T-helper 2 cell treated with Interferon-gamma antibody and Interleukin-4, amounts not matched to agents 100 ng/mL and 5 ng/mL, for 36 hours (primary cell): ENCODE results near the gene FSHR. TPM values are rescaled to one million over a fixed set of nuclear protein-coding genes. Genes with fewer than 3 reads are reported as not detected.

Source experiments
- intact Hi-C: fragments of 100-400 bp; cut with micrococcal nuclease; formaldehyde crosslinking; loops from one replicate; pipeline ENCODE4 v1.15.1; 2023
- total RNA-seq: library from RNA; stranded (reverse); gene quantifications from 2 replicates; pipeline ENCODE4 v1.2.3, GENCODE V29; 2022

FSHR gene
- total RNA-seq, 1 donor from 2014 or later, result not detected

DNA sequence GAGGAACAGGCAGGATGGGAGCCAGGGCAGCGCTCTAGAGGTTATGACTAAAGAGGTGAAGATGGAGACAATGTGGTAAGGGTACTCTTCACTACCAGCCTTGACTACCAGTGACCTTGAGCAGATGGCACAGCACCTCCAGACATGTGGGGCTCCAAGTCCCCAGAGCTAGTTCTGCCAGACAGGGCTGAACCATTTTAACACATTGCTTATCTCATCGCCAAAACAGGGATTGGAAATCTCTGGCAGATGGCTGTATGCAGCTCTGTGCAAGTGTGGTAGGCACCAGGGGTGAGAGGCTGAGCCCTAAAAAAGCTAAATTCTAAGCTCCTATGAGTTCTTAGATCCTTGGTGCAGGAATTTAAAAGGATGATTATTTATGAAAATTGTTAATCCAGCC lies 41.3 kb downstream of the FSHR start:
- intact Hi-C loops, result no loop called here

DNA sequence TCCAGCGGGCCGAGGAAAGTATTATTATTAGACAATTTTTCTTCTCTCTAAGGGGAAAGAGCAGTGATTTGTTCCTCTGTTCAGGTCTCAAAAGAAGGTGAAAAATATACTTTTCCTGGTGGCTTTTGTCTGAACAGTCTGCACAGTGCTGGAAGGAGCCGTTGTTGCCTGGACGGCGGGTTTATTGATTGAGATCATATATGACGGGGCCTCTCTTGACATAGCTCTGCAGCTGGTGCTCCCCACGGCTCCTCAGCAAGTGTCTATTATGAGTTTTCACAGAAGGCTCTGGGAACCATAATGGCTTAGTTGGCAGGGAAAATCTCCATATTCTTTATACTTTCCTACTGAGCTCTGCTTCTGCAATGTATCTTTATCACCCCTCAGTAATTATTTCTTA lies 42.9 kb downstream of the FSHR start:
- intact Hi-C loops, result no loop called here

DNA sequence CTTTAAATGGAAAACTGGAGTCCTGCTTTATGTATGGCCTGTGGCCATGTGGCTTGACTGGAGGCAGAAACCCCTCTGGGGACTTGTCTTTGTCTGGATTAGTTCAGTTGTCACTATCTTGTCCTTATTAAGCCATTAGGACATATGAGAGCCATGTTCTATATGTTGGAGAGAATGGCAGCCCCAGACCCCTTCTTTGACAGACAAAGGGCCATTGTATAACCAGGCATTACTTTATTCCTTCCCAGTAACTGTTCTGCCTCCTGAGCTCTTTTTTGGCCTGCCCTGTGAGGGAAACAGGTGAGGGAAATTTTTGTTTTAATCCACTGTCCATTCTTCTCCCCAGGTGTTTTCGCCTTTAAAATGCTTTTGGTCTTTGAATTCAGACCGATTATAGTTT lies 43.3 kb downstream of the FSHR start:
- intact Hi-C loops, result no loop called here

DNA sequence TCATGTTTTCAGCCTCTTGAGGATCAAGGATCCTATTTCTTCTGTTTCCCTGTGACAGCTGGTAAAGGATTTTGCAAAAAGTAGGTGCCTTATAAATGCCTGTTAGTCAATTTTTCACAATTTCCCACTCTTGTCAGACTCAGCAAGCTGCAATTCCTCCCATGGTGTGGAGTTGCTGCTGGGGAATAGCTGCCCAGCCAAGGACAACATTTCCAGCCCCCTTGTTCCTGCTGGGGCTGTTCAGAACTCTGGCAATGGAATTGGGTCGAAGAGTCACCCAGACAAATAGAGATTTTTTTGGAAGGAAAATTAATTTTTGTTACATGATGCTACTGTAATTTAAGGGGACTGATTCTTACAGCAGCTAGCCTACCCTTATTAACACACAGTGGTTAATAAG lies 43.7 kb downstream of the FSHR start:
- intact Hi-C loops, result no loop called here

DNA sequence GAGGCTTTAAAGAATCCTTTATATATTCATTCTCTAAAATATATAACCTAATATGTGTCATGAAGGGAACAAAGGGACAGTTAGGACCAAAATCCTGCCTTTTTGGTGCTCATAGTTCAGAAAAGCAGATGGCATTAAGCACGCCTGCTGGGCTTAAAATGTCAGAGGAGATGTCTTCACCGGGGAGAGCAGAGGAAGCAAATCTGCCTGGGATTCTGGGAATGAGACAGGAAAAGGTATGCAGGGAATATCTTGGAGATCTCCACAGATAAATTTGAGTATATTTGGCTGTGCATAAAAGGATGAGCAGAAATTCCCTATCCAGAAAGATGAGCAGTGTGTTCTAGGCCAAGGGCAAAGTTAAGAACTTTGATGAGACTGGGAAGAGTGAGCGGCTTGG lies 45.5 kb downstream of the FSHR start:
- intact Hi-C loops, result no loop called here

DNA sequence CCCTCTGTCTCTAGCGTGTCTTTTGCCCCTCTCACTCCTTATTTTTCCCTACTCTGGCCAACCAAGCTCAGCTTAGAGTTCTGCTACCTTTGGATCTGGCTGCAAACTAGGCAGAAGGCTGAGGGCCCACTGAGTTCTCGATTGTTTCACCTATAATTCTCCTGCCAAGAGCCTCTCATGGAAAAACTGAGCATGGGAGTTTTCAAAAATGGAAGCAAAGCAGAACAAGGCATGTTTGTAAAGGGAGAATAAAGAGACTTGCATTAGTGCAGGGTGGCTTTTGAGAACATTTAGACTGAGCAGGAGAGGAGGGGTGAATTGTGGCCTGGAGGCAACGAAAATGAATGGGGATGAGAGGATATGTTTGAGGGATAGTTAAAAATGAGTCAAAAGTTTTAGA lies 45.9 kb downstream of the FSHR start:
- intact Hi-C loops, result no loop called here

DNA sequence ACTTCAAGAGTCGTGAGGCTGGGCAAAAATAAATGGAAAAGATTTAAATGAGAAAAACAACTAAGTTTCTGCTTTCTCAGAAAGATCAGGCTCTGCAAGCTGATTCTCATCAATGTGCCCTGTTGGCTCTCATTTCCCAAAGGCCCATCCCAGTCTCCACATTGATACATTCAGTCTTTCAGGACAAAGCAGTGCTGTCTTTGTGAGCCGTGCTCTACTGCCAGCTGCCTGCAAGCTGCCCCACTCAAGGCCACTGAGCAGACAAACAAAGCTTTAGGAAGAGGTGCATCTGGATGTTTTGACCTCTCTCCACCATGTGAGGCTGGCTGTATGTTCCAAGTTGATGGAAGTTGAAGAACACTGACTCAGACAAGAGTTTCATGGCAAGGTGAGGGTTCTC lies 48.8 kb downstream of the FSHR start:
- intact Hi-C loops, result no loop called here

DNA sequence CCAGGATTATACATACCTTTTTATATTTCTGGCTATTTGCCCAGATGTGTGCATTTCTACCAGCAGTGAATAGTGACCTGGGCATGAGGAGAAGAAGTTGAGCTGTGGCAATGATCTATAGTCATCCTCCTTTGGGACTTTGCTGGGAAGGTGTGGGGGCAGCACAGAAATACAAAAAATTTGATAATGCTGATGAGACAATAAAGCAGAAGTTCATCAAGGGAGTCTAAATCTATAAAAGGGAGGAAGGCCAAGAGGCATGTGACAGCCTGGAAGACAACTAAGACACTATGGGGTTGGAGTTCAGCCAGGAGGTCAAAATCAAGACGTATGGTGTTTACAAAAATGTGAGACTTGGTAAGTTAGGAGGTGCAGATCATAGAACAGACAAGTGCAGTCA lies 52.2 kb downstream of the FSHR start:
- intact Hi-C loops, result no loop called here

DNA sequence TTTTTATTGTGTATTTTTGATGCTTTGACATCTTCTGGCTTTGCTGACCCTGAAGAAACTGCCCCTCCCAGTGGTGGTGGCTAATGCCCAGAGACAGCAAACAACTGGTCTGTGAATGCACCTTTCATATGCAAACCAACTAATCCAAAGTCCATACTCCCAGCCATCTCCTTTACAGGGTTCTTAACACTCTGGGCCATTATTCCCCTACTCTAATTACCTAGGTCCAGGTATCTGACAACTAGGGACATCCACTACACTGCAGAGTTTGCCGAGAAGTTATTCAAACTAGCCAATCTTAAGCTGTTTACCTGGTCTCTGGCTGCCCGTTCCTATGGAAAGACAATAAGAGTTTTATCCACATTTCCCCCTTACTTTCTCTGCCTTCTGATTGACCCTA lies 73.6 kb downstream of the FSHR start:
- intact Hi-C loops, result no loop called here

DNA sequence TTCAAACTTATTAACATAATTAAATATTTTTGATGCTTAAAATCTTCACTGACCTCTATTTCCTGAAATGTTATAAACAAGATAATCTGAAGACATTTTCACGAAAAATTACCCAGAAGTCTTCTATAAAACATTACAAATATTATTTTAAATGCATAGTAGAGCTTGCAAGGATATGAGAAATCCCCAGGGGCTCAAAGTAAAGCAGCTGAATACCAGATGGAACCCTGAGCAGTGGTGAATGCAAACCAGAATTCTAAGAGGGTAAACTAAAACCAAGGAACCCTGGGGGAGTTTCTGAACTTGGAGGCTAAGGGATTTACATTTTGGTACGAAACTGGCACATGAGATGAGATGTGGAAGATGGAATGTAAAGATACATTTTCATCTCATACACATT lies 83.6 kb downstream of the FSHR start:
- intact Hi-C loops, result no loop called here

DNA sequence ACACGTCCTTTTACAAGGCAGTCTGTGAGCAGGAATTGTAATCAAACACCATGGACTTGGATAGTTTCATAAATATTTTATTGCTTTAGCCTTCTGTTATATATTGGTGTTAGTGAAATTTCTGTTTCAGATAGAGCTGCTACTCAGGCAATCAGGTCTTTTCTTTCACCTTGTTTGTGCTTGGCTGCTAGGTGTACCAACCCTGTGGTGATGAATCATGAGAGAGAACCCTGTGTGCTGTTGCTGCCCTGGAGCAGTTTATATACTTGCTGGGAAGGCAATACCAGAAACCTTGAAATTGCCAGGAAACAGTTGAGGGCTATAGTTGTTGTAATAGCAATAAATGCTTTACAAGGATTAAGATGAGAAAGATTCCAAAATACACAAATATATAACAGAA lies 84.5 kb downstream of the FSHR start:
- intact Hi-C loops, result no loop called here

DNA sequence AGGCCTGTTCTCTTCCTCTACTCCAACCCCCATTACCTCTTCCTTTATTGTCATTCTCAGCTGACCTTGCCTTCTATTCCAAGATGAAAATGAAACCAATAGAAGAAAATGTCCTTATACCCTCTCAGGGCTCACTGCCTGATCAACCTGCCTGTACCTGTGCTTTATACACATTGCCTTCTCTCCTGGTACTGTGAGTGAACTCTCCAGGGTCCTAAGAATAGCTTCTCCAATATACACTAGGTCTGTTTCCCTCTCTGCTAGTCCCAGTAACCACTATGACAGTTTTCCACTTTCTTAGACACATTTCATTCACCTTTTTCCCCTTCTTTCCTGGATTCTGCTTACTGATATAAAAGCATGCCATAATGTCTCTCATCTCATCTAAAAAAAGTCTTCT lies 85.7 kb downstream of the FSHR start:
- intact Hi-C loops, result no loop called here

DNA sequence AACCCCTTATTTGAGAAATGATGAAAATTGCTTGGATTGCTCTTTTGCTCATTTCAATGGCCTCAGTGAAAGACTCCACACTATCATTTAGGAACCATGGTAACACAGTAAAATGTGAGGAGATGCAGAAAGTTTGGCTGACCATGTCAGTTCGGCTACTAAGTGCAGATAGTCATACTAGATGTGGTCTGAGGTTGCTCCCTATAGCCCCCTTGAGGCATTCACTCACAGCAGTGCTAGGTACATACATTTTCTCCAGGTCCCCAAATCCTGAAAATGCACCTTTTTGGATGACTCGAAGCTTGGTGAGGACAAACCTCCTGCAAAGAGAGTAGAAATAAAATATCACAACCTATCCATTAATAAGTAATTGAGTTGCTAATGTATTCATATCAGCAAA lies 86.3 kb downstream of the FSHR start:
- intact Hi-C loops, result no loop called here

DNA sequence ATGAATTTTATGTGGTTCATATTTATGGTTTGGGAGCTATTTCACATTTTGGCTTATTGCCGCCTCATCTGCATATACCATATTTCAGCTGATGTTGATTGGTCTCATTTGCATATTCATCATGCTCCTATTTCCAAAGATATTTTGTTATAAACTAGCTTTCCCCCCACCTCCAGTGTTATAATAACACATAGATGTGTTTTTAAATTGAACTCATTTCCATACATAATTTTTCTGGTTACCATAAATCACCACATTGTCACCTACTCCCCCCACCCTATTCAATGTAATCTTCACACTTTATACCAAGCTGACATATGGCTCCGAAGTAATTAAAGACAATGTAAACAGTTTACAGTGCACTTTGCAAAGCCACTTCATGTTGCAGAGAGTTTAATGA lies 101.2 kb downstream of the FSHR start:
- intact Hi-C loops, result no loop called here

DNA sequence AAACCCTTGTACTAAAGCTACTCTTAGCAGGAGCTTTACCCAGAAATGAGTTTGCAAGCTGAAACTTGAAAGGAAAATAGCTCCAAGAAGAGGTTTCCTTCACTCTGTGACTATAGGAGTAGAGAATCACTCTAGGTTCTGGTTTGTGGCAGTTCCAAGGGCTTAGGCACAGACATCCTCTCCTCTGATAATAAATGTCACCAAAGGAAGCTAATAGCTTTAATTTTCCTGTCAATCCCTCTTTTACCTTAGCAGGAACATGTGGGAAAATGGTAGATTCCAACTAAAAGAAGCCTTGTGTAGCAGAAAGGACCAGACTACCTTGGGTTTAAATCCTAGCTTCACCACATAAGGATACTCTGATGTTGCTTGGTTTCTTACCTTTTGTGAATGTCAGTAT lies 104.0 kb downstream of the FSHR start:
- intact Hi-C loops, result no loop called here

DNA sequence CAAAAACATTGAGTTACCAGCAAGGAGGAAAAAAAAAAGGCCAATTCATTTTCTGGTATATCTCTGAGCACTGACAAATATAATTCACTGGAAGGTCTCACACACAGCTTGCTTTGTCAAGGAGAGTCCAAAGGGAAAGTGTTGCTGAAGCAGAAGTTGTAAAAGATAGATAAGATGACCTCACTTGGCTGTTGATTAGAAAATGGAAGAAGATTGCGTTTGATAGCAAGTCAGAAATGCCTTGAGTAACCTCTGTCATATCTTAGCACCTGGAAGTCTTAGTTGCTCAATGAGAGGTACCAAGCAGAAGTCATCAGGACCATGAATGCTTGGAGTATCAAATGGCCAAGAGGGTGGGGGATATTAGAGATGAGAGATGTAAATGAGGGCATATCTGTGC lies 105.2 kb downstream of the FSHR start:
- intact Hi-C loops, result no loop called here

DNA sequence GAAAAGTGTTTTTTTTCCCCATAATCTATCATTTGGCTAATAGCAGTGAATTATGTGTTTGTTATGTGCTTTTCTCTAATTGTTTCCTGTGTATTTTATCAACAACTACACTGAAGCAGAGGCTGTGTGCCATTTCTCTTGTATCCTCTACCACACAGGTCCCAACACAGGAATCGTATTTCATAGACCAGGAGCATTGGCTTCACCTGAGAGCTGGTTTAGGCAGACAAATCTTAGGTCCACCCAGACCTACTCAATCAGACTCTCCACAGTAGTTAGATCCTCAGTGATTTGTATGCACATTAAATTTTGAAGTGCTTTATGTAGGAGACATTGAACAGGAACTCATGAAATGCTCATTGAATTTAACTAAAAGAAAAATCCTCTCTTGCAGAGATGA lies 109.2 kb downstream of the FSHR start:
- intact Hi-C loops, result no loop called here

DNA sequence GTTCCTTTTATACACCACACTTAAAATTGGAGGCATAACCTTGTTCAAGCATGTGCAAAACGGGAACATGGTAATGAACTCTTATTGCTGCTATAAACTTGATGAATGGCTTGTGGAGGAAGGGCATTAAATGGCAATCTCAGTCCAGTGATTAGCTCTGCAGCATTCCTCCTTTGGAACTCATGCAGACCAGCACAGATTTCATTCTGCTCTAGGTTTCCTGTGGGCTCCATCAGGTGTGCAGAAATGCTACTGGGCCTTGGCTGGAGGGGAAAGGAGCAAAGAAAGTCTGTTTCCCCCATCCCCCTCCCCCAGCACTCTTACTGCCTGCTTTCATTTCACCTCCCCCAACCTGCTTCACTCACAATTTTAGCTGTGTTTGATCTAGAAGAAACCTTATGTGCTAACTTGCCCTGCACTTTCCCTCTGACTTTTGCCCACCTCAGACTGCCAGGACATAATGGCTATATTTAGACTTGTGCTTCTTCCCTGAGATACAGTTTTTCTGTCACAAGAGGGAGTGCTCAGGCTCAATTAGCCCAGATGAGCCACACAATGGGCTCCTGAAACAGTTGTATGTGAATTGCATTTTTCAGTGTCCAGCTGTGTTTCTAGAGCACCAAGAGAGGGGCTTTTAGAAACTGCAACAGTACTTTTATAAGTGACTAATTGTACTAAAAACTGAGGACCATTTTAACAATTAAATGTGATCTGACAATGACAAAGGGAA lies 109.8 kb downstream of the FSHR start:
- intact Hi-C loops, result no loop called here

DNA sequence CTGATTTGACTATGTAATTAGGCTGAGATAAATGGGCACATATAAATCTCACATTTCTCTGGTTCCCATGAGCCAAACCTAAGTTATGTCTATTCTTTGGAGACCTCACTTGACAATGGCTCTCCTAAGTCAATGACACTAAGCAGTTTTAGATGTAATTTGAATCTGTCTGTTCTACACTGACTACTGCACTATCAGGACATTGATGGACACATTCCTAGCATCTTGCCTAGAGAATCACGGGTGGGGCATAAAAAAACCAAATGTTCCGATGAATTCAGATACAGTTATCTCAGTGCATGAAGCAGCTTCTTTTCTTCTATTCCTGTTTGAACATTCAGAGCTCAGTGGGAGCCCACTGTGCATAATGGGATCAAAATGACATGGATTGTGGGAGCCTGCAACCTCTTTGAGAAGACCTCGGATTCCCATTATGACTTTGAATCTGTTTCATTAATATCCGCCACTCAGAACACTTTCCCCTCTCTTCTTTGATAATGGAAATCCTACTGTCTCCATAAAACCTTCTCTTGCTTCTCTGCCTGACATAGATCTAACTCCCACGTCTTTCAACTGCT lies 110.8 kb downstream of the FSHR start:
- intact Hi-C loops, result no loop called here

DNA sequence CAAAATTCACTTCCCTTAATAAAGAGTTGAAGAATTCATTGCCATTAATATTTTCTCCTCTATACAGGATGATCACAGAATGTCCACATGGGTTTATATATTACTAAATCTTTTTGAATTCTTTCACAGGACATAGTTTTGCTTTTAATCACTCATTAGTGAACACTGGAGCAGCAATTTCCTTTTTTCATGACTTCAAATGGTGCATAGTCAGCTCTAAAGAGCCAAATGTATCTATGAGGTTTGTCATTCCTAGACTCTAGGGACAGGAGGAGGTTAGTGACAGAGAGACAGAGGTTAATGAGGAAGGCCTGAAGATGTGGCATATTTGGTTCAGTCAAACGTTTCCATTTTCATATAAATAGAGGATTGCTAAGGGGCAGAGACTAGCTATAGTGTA lies 111.8 kb downstream of the FSHR start:
- intact Hi-C loops, result no loop called here

DNA sequence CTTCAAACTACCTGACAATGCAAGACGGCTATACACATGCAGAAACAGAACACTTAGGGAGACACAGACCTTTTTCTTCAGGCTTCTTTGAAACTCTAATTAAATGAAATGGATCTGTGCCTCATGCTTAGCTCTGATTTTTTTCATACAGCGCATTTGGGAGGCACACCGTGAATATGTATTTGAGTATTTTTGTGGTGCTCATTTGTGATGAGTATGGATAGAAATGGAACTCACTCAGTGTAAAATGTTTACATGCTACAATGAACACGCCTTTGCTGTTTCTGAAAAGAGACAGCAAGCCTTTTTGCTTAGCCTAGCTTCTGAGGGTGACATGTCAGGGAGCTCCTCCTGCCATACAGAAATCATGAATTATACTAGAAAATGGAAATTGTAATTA lies 113.3 kb downstream of the FSHR start:
- intact Hi-C loops, result no loop called here

DNA sequence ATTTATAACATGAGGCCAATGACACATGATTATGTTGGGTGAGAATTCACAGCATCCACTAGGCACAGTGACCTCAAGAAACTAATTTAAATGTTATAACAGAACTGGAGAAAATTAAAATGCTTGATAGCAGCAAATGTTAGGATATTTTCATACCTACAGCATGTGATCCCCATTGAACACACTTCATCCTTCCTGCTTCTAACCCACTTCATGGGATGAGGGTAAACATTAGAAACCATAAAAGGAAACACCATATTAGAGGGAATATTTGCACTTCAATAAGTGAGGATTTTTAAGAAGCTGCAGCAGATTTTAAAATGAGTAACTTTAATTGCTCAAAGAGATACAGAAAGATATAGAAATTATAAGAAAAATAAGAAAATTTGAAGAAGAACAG lies 117.1 kb downstream of the FSHR start:
- intact Hi-C loops, result no loop called here

DNA sequence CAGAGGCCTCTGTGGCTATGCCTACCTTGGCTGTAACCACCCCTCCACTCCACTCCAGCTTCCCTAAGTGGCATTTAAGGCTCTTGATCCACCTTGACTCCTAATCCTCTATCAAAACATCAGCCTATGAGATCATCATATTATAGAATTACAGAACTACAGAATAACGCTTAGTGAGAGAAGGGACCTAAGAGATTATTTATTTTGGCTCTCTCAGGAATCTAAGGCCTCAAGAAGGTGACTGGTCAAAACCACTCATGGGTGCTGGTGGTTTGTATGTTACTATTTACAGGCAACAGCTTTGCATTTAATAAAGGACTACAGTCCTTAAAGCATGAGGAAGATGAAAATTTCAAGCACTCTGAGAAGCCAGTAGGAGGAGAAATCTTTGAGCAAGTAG lies 118.8 kb downstream of the FSHR start:
- intact Hi-C loops, result no loop called here
